Stimulated activated CD8-positive, alpha-beta memory T cell treated with anti-CD3 and anti-CD28 coated beads, Interleukin-2, amount 100 ng/mL, for 48 hours (primary cell): Measurements from ENCODE around the gene BTLA.
"Not testable (repeated sequence)": the region's sequence is repeated elsewhere in the genome, so short reads cannot be mapped to it uniquely, and the experiment has no call there.

ENCODE experiments used
- DNase-seq, 2 donors: peaks; one replicate each; pipeline ENCODE4 v3.0.0-alpha.2; 2020; ENCODE audit warnings: low read depth in 2 of 2

Gene BTLA

DNA sequence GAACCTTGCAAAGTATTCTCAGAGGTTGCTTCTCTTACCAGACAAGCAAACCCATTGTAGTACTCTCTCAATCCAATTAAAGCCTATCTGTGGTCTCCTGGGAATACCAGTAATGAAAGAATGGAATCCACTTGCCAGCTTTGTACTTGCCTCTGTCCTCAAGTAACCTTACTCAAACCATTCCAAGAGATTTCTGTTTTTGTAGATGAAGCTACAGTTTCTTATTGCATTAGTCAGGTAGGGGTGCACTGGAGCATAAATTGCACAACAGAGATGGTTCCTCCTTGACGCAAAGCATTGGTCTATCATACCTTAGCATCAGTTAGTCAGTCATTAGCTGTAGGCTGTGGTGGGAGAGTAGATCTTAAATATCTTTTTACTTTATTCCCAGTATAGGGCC lies 52.9 kb downstream of the BTLA start:
- DNase-seq: no peak

DNA sequence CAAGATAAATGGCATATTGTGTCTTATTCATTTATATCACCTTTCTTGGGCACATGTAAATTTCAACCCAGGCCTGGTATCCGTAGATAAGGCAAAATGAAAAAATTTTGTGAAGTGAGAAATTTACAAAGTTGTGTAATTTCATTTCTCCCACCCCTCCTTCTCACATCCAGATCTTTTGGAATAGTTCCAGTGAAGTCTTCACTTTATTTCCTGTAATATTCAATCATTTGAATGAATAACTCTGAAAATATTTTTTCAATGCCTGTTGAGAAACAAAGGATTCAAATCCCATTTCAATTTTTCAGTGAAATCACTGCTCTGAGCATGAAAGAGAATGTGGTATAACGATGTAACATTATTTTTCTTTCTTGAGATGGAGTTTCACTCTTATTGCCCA lies 53.4 kb downstream of the BTLA start:
- DNase-seq: no peak

DNA sequence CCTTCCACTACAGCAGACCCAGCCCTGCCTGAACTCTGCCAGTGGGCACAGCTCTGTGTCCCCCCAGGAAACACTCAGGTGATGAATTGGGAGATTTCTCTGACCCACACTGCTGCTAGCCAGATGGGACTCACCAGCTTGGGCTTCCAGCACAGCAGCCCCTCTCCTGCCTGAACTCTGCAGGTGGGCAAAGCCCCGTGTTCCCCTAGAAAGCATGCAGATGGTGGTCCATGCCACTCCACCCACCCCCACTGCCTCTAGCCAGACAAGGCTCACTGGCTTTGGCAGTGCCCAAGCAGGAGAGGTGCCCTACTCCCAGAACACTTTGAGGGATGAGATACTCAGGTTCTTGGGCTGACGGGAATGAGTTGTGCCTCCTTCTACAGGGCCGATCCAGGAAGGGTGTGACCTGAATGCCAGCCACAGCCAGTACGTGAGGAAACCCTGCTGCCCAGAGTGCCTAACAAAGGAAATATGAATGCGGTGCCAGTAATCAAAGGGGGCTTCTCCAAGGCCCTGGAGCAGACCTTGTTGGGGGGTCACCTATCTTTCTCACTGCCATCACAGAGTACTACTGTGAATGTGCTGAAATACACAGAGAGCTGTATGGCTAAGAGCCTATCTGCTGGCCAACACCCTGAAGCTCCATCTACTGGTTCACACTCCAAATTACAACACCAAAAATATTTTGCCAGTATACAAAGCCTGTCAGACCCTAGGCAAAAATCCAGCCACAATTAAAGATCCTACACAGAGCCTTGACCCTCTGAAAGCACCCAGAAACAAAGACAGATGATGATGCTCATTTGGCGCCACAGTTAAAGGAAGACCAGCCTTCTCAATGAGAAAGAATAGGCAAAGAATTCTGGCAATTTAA lies 61.9 kb downstream of the BTLA start:
- DNase-seq: no peak

DNA sequence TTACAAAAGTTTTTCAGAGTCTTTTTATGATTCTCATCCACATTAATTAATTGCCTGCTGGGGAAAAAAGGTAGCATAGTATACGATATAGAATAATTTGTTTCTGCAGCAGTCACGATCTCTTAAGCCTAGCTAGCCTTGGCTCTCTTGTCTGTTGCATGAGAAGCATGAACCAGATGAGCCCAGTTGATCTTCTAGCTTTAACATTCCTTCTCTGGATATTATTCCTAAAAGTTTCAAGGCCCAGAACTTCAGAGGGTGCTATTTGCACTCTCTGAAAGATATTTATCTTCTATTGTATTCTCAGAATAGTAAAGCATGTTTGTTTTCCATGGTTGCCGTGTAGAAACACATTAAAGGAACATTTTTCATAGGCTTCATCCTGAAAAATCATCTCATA lies 69.3 kb downstream of the BTLA start:
- DNase-seq: no peak

DNA sequence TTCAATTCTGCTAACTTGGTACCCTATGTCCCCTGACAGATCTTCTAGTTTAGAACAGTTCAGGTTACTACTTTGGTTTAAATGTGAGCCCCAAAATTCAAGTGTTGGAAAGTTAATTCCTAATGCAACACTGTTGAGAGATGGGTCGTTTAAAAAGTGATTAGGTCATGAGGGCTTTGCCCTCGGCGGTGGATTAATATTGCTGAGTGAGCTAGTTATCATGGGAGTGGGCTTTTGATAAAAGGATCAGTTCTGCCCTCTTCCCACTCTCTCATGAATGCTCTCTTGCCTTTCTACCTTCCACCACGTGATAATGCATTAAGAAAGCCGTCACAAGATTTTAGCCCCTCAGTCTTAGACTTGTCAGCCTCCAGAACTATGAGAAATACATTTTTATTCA lies 72.1 kb downstream of the BTLA start:
- DNase-seq: no peak

DNA sequence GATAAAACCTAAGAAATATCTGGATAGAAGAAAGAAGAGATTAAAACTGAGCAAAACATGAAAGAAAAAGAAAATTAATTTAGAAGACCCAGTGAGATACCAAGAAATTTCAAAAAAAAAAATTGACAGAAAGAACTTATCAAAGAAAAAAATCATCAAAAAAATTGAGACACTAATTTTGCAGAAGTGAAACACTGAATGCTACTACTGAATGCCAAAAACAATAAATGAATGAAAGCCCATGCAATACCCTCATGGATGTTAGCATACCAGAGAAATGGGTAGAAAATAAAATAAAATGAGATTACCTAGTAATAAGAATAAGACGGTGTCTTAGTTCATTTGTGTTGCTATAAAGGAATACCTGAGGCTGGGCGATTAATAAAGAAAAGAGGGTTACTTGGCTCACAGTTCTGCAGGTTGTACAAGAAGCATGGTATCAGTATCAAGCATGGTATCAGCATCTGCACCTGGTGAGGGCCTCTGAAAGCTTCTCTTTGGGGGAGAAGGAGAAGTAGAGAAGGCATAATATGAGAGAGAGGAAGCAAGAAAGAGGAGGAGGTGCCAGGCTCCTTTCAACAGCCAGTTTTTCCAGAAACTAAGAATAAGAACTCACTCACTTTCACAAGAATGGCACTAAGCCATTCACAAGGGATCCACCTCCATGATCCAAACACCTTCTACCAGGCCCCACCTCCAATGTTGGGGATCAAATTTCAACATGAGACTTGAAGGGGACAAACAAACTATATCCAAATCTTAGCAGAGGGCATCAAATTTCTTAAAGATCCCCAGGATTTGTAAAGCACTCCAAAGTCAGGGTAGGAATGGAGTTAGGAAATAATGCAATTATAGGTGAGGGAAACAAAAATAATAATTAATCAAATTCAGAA lies 73.2 kb downstream of the BTLA start:
- no peak for DNase-seq

DNA sequence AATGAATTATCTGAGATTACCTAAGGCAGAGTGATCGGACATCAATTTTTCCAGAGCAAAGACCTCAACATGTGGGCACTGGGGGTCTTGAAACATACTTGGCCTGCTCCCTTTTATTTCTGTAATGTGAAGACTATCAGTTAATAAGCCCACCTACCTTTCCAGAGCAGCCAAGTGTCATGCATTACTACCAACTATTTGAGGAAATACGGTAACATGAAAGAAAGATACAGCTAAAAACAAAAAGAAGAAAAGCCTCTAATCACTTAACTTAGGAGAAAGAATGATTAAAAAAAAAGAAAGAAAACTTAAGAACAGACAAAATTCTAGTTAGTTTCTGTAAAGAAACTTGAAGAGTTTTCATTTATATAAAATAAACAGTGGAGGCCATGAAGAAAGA lies 73.9 kb downstream of the BTLA start:
- DNase-seq: no peak

DNA sequence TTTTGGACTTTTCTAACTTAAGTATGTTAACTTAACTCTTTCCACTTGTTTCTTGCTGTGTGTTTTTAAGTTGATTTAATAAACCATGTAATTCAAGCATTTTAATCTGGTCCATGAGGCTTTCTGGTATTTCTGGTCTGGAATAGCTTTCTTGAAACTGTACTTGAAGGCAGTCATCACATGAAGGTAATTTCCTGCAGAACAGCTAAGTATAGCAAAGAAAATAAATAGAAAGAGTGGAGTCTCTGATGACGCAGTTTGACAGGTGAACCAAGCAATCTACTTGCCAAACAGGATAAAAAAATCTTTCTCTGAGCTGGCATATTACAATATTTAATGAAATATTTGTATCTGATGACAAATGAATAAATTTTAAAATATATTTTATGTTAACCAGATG lies 74.9 kb downstream of the BTLA start:
- DNase-seq: no peak

DNA sequence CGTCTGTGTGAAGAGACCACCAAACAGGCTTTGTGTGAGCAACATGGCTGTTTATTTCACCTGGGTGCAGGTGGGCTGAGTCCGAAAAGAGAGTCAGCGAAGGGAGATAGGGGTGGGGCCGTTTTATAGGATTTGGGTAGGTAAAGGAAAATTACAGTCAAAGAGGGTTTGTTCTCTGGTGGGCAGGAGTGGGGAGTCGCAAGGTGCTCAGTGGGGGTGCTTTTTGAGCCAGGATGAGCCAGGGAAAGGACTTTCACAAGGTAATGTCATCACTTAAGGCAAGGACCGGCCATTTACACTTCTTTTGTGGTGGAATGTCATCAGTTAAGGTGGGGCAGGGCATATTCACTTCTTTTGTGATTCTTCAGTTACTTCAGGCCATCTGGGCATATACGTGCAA lies 76.4 kb downstream of the BTLA start:
- not testable (repeated sequence) for DNase-seq

DNA sequence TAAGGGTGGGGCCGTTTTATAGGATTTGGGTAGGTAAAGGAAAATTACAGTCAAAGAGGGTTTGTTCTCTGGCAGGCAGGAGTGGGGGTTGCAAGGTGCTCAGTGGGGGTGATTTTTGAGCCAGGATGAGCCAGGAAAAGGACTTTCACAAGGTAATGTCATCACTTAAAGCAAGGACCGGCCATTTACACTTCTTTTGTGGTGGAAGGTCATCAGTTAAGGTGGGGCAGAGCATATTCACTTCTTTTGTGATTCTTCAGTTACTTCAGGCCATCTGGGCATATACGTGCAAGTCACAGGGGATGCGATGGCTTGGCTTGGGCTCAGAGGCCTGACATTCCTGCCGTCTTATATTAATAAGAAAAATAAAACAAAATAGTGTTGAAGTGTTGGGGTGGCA lies 80.7 kb downstream of the BTLA start:
- DNase-seq: not testable (repeated sequence)

DNA sequence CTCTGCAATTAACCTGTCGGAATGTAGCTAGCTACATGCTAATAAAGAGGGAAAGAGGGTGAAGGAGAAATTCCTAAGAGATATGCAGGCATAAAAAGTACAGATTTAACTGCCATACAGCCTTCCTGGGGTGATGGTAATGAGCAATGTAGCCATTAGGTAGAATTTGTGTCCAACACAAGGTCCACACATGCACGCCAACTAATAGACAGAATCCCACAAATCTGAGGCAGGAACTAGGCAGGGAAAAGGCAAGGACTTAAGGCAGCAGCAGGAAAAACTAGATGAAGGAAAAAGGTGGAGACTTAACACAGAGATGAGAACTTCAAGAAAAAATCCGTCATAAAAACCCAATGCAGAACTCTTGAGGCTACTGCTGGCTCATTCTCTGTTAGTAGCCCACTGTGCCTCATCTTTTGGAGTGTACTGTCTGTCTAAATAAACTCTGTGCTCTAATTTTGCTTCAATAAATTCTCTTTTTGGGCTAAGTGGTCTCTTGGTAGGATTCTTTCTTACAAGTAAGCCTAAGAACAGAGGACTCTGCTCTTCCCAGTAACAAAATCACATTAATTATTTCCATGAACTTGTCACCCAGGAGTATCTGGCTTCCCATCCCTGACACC lies 81.5 kb downstream of the BTLA start:
- no peak for DNase-seq

DNA sequence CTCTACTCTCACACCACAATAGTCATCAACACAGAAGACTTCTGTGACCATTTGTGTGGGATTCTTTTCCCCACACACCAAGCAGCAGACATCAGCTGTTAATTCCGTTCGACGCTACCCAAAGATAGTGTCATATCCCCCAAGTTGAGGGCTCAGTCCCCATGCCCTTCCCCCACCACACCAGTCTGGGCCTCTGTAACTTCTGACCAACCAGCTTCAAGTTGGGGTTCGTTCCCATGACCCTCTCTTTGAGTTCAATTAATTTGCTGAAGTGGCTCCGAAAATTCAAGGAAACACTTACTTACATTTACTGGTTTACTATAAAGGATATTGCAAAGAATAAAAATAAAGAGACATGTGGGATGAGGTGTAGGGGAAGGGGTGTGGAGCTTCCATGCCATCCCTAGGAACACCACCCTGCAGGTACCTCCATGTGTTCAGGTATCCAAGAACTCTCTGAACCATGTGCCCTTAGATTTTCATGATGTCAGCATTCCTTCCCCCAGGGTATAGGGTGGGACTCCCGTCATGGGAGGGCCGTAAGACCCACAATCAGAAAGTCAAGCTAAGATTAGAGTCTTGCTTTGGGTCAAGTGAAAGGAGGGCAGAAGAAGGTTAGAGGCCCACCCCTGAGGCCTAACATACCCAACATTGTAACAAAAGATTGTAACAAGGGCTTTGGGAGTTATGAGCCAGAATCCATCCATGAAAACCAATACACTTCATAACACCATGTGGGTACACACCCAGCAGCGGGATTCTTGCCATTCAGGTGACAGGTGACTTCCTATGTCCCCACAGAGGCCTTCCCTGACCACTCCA lies 82.7 kb downstream of the BTLA start:
- no peak for DNase-seq

DNA sequence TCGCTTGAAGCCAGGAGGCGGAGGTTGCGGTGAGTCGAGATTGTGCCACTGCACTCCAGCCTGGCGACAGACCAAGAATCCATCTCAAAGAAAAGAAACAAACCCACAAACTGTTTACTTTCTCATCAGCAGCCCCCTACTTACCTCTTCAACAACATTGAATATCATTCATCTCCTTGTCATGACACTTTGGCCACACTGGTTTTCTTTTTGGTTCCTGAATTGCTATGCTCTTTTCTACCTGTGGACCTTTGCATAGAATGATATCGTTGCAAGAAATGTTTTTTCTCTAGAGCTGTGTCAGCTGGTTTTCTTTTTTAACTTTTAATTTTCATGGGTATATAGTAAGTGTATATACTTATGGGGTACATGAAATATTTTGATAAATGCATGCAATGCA lies 83.9 kb downstream of the BTLA start:
- no peak for DNase-seq
